Dedifferentiated amniotic fluid mesenchymal stem cell (primary cell): ENCODE results near the gene IPO8.

ENCODE experiments used
- DNase-seq: peaks from one replicate; pipeline ENCODE4 v3.0.0-alpha.2; 2016; ENCODE audit errors: extremely low spot score

Gene IPO8

GRCh38 chr12:30695199-30696102 is at the start of gene IPO8:
Gene IPO8 (minus strand): TSS chr12:30695869. CDS start chr12:30695647, 222 bp downstream.
- DNase-seq: peak; percentile 83

GRCh38 chr12:30744321-30744720 is 48.7 kb upstream of the IPO8 start:
- DNase-seq: no peak

GRCh38 chr12:30740274-30740673 is 44.6 kb upstream of the IPO8 start:
- no peak for DNase-seq

- no peak for DNase-seq
Observed at GRCh38 chr12:30739020-30739419, 43.4 kb upstream of the IPO8 start.

- DNase-seq: no peak
Observed at GRCh38 chr12:30732954-30733637, 37.4 kb upstream of the IPO8 start.

GRCh38 chr12:30730011-30730410 is 34.3 kb upstream of the IPO8 start:
- no peak for DNase-seq

- no peak for DNase-seq
Observed at GRCh38 chr12:30729547-30729946, 33.9 kb upstream of the IPO8 start.

- DNase-seq: no peak
Observed at GRCh38 chr12:30726647-30727046, 31.0 kb upstream of the IPO8 start.

- peak; percentile 85 for DNase-seq
Observed at GRCh38 chr12:30725739-30726138, 30.1 kb upstream of the IPO8 start.

GRCh38 chr12:30719060-30719459 is 23.4 kb upstream of the IPO8 start:
- DNase-seq: peak; percentile 93

- no peak for DNase-seq
Observed at GRCh38 chr12:30707613-30708342, 12.1 kb upstream of the IPO8 start.

- no peak for DNase-seq
Observed at GRCh38 chr12:30706476-30706875, 10.8 kb upstream of the IPO8 start.

GRCh38 chr12:30701056-30701455 is 5.4 kb upstream of the IPO8 start:
- no peak for DNase-seq

GRCh38 chr12:30700216-30700900 is 4.7 kb upstream of the IPO8 start:
- DNase-seq: no peak

- no peak for DNase-seq
Observed at GRCh38 chr12:30698346-30698745, 2.7 kb upstream of the IPO8 start.

- DNase-seq: no peak
Observed at GRCh38 chr12:30696943-30697342, 1.3 kb upstream of the IPO8 start.

- no peak for DNase-seq
Observed at GRCh38 chr12:30696486-30696885, 817 bp upstream of the IPO8 start.

GRCh38 chr12:30696103-30696408 is 387 bp upstream of the IPO8 start:
- DNase-seq: no peak

- peak; percentile 63 for DNase-seq
Observed at GRCh38 chr12:30694412-30695198, 1.1 kb downstream of the IPO8 start.

- DNase-seq: no peak
Observed at GRCh38 chr12:30692470-30692869, 3.2 kb downstream of the IPO8 start.
